ENCODE measurements around the gene TMEM86B. TPM values are rescaled to one million over a fixed set of nuclear protein-coding genes. Genes with fewer than 3 reads are reported as not detected.

The TMEM86B gene
- total RNA-seq, 1 experiment from 2014 or later = 9.5 TPM

DNA sequence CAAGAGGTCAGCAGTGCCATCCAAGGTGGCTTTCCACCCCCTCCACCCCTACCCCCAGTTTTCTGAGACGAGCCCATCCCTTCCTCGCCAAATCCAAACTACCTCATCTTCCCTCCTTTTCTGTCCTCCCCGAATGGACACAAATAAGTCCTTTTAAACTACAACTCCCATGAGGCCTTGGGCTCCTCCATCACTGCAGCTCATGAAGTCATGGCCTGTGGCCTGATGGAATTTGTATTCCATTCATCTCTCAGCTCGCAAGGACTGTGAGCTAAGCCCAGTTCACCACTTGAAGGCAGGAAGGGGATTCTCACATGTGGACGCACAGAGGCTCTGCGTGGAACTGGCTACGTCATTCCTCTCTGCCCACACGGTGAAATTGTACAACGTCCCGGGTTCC, 31.8 kb downstream of the TMEM86B start:
- Histone ChIP-seq H3K27ac (ENCODE audit: low read length) (no peak overlapping the region), H3K36me3 (ENCODE audit: insufficient read depth, low read length) (no peaks in the 10 kb centered on the region), H3K9me2 (replicated peaks; ENCODE audit: insufficient read depth, low read length) (no peaks in the 10 kb centered on the region), H3K9ac (ENCODE audit: low read length) (no peak overlapping the region), H3K4me3 (ENCODE audit: low read length) (no peak overlapping the region), H3K79me2 (ENCODE audit: low read length) (no peaks in the 10 kb centered on the region), H2AFZ (ENCODE audit: low read length) (no peak overlapping the region), H3K4me2 (ENCODE audit: low read depth, low read length, poor library complexity, severe bottlenecking) (no peak overlapping the region), H3K9me3 (ENCODE audit: low read length) (no peaks in the 10 kb centered on the region), H3K27me3 (ENCODE audit: low read length) (no peaks in the 10 kb centered on the region), H4K20me1 (ENCODE audit: insufficient read depth, low read depth, low read length) (no peaks in the 10 kb centered on the region), H3K4me1 (ENCODE audit: low read length) (no peaks in the 10 kb centered on the region)
- peak; percentile 71 for DNase-seq

DNA sequence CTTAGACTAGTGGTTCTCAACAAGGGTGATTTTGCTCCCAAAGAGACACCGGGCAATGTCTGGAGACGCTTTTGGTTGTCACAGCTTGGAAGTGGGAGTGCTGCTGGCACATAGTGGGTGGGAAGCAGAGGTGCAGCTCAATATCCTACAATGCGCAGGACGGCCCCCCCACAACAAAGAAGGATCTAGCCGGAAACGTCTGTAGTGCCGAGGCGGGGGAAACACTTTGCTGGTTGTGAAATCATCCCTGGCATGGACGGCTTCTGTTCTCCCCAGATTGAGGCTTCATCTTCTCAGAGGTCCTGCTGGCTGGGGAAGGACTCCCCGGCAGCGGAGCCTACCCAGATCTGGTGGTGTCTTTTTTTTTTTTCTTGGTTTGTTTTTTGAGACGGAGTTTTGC, 35.1 kb downstream of the TMEM86B start:
- H3K4me2 ChIP-seq (ENCODE audit: low read depth, low read length, poor library complexity, severe bottlenecking) = no peak overlapping the region
- no peak overlapping the region for H3K9ac ChIP-seq (ENCODE audit: low read length)
- H3K9me2 ChIP-seq (replicated peaks; ENCODE audit: insufficient read depth, low read length) = no peaks in the 10 kb centered on the region
- H4K20me1 ChIP-seq (ENCODE audit: insufficient read depth, low read depth, low read length) = no peaks in the 10 kb centered on the region
- H3K4me3 ChIP-seq (ENCODE audit: low read length) = no peak overlapping the region
- H3K4me1 ChIP-seq (ENCODE audit: low read length) = no peaks in the 10 kb centered on the region
- H3K36me3 ChIP-seq (ENCODE audit: insufficient read depth, low read length) = no peaks in the 10 kb centered on the region
- no peak overlapping the region for H2AFZ ChIP-seq (ENCODE audit: low read length)
- no peaks in the 10 kb centered on the region for H3K27me3 ChIP-seq (ENCODE audit: low read length)
- no peak for DNase-seq
- no peaks in the 10 kb centered on the region for H3K9me3 ChIP-seq (ENCODE audit: low read length)
- no peak overlapping the region for H3K27ac ChIP-seq (ENCODE audit: low read length)
- no peaks in the 10 kb centered on the region for H3K79me2 ChIP-seq (ENCODE audit: low read length)

- Histone ChIP-seq H3K27me3 (ENCODE audit: low read length) (no peaks in the 10 kb centered on the region), H3K4me1 (ENCODE audit: low read length) (no peaks in the 10 kb centered on the region), H3K9me3 (ENCODE audit: low read length) (no peaks in the 10 kb centered on the region), H3K36me3 (ENCODE audit: insufficient read depth, low read length) (no peaks in the 10 kb centered on the region), H4K20me1 (ENCODE audit: insufficient read depth, low read depth, low read length) (no peaks in the 10 kb centered on the region), H3K9me2 (replicated peaks; ENCODE audit: insufficient read depth, low read length) (no peaks in the 10 kb centered on the region), H3K27ac (ENCODE audit: low read length) (no peak overlapping the region), H3K4me3 (ENCODE audit: low read length) (no peak overlapping the region), H3K9ac (ENCODE audit: low read length) (no peak overlapping the region), H3K79me2 (ENCODE audit: low read length) (no peaks in the 10 kb centered on the region), H2AFZ (ENCODE audit: low read length) (no peak overlapping the region), H3K4me2 (ENCODE audit: low read depth, low read length, poor library complexity, severe bottlenecking) (no peak overlapping the region)
- no peak for DNase-seq
These were observed 39.1 kb downstream of the TMEM86B start for GRCh38 chr19:55189403-55189835.

DNA sequence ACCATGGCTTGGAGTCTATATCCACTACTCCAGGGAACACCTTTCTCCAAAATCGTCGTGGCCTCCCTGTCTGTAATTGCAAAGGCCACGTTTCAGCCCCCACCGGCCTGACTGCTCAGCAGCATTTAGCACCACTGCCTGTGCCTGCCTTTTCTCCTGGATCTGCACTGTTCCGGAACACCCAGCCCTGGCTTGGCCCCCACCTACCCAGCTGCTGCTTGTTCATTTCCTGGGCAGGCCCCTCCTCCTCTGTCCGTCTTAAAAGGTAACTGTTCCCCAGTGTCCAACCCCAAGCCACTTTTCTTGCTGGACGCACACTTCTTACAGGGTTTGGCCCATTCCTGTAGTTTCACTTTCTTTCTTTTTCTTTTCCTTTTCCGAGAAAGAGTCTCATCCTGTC, 39.9 kb downstream of the TMEM86B start:
- no peak overlapping the region for H3K4me2 ChIP-seq (ENCODE audit: low read depth, low read length, poor library complexity, severe bottlenecking)
- no peak overlapping the region for H3K4me3 ChIP-seq (ENCODE audit: low read length)
- H3K27ac ChIP-seq (ENCODE audit: low read length) = no peak overlapping the region
- no peaks in the 10 kb centered on the region for H3K4me1 ChIP-seq (ENCODE audit: low read length)
- no peak for DNase-seq
- no peak overlapping the region for H2AFZ ChIP-seq (ENCODE audit: low read length)
- H3K79me2 ChIP-seq (ENCODE audit: low read length) = no peaks in the 10 kb centered on the region
- no peak overlapping the region for H3K9ac ChIP-seq (ENCODE audit: low read length)
- no peaks in the 10 kb centered on the region for H3K27me3 ChIP-seq (ENCODE audit: low read length)
- no peaks in the 10 kb centered on the region for H3K36me3 ChIP-seq (ENCODE audit: insufficient read depth, low read length)
- H3K9me2 ChIP-seq (replicated peaks; ENCODE audit: insufficient read depth, low read length) = no peaks in the 10 kb centered on the region
- H3K9me3 ChIP-seq (ENCODE audit: low read length) = no peaks in the 10 kb centered on the region
- H4K20me1 ChIP-seq (ENCODE audit: insufficient read depth, low read depth, low read length) = no peaks in the 10 kb centered on the region

- Histone ChIP-seq H3K4me3 (ENCODE audit: low read length) (no peak overlapping the region), H3K9ac (ENCODE audit: low read length) (no peak overlapping the region), H3K9me3 (ENCODE audit: low read length) (no peaks in the 10 kb centered on the region), H3K4me1 (ENCODE audit: low read length) (no peaks in the 10 kb centered on the region), H4K20me1 (ENCODE audit: insufficient read depth, low read depth, low read length) (no peaks in the 10 kb centered on the region), H2AFZ (ENCODE audit: low read length) (no peak overlapping the region), H3K27me3 (ENCODE audit: low read length) (no peaks in the 10 kb centered on the region), H3K4me2 (ENCODE audit: low read depth, low read length, poor library complexity, severe bottlenecking) (no peak overlapping the region), H3K9me2 (replicated peaks; ENCODE audit: insufficient read depth, low read length) (no peaks in the 10 kb centered on the region), H3K27ac (ENCODE audit: low read length) (no peak overlapping the region), H3K79me2 (ENCODE audit: low read length) (no peaks in the 10 kb centered on the region), H3K36me3 (ENCODE audit: insufficient read depth, low read length) (no peaks in the 10 kb centered on the region)
- no peak for DNase-seq
These were observed 42.5 kb downstream of the TMEM86B start for GRCh38 chr19:55186080-55186479.

DNA sequence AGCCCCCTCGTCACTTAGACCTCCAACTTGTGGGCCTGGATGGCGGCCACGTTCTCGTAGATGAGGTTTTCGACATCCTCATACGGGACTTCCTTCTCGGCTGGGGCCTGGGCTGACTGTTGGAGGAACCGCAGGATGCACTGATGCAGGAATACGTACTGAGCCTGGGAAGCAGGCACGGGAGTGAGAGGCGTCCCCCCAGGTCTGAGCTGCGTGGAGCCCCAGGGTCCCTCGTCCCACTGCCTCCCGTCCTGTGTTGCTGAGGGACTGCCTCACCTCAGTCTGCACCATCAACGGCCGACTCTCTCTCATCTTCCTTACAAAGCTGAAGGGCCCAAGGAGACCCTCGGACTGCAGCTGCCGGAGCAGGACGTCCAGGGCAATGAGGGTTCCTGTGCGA, 46.8 kb downstream of the TMEM86B start:
- no peak overlapping the region for H3K4me3 ChIP-seq (ENCODE audit: low read length)
- H3K36me3 ChIP-seq (ENCODE audit: insufficient read depth, low read length) = no peaks in the 10 kb centered on the region
- no peak overlapping the region for H3K4me2 ChIP-seq (ENCODE audit: low read depth, low read length, poor library complexity, severe bottlenecking)
- no peaks in the 10 kb centered on the region for H3K27me3 ChIP-seq (ENCODE audit: low read length)
- no peaks in the 10 kb centered on the region for H3K79me2 ChIP-seq (ENCODE audit: low read length)
- no peaks in the 10 kb centered on the region for H3K9me2 ChIP-seq (replicated peaks; ENCODE audit: insufficient read depth, low read length)
- DNase-seq = no peak
- H3K9me3 ChIP-seq (ENCODE audit: low read length) = no peaks in the 10 kb centered on the region
- peaks cover 7% of the 10 kb centered on the region for H4K20me1 ChIP-seq (ENCODE audit: insufficient read depth, low read depth, low read length)
- no peak overlapping the region for H3K27ac ChIP-seq (ENCODE audit: low read length)
- peaks cover 16% of the 10 kb centered on the region for H3K4me1 ChIP-seq (ENCODE audit: low read length)
- H2AFZ ChIP-seq (ENCODE audit: low read length) = no peak overlapping the region
- H3K9ac ChIP-seq (ENCODE audit: low read length) = no peak overlapping the region

- peak within 1 kb of the TSS; percentile 64 for H3K4me3 ChIP-seq (ENCODE audit: low read length)
- no peaks in the 10 kb centered on the region for H3K36me3 ChIP-seq (ENCODE audit: insufficient read depth, low read length)
- H4K20me1 ChIP-seq (ENCODE audit: insufficient read depth, low read depth, low read length) = peaks cover 7% of the 10 kb centered on the region
- no peaks in the 10 kb centered on the region for H3K9me3 ChIP-seq (ENCODE audit: low read length)
- H3K4me2 ChIP-seq (ENCODE audit: low read depth, low read length, poor library complexity, severe bottlenecking) = peak within 1 kb of the TSS; percentile 75
- peak within 1 kb of the TSS; percentile 57; the same call in 1 of the 2 replicates for H2AFZ ChIP-seq (ENCODE audit: low read length)
- no peak within 1 kb of the TSS for H3K27ac ChIP-seq (ENCODE audit: low read length)
- H3K4me1 ChIP-seq (ENCODE audit: low read length) = peaks cover 16% of the 10 kb centered on the region
- H3K27me3 ChIP-seq (ENCODE audit: low read length) = no peaks in the 10 kb centered on the region
- H3K9me2 ChIP-seq (replicated peaks; ENCODE audit: insufficient read depth, low read length) = no peaks in the 10 kb centered on the region
- H3K9ac ChIP-seq (ENCODE audit: low read length) = 0 out of 2 replicates have a peak within 1 kb of the TSS, but pooled peaks have one; percentile 30
- peak; percentile 90 for DNase-seq
- H3K79me2 ChIP-seq (ENCODE audit: low read length) = no peaks in the 10 kb centered on the region
These were observed 48.7 kb downstream of the TMEM86B start, which contains the start of gene SYT5 for GRCh38 chr19:55179606-55180484. TSS of gene SYT5 (minus strand) at chr19:55180289. CDS start at chr19:55179041, 1,248 bp downstream.

DNA sequence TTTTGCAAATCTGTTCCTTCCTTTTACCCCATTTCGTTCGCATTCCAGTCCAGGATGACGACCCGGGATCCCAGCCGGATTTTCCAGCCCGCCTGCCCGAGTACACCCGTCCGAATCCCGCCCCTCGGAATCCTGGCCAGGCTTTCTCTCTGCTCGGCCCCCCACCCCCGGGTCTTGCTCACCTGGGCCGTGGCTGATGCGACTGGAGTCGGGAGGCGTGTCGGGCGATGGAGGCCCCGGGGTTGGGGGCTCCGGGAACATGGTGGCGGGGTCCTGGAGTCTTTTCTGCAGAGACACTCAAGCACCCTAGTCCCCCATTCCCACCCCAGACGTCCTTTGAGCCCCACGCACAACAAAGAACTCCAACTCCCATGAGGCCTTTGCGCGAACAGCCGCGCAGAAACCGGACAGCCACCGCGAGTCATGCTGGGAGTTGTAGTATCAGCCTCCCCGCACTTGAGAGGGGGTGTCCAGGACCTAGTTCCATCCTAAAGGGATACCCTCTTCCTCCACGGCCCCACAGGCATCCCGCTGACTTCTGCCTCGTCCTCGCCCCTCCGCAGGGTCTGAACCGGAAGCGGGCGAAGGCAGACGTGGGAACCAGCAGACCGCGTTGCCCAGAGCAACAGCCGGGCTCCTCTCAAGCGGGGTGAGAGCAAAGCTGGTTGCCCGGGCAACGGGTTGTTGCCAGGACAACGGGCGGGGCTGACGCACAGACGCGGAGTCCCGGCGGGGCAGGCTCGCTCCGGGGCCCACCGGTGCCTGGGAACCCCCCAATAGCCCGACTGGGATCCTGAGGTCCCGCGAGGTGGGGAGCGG, 49.6 kb downstream of the TMEM86B start:
- DNase-seq = peak; percentile 99
- Histone ChIP-seq H3K9ac (ENCODE audit: low read length) (0 out of 2 replicates have a peak overlapping the region, but pooled peaks have one; percentile 30), H3K4me3 (ENCODE audit: low read length) (peak overlapping the region; percentile 64)

More for the DNA sequence above, 49.6 kb downstream of the TMEM86B start:
- Histone ChIP-seq H3K27ac (ENCODE audit: low read length) (no peak overlapping the region), H3K36me3 (ENCODE audit: insufficient read depth, low read length) (no peaks in the 10 kb centered on the region), H2AFZ (ENCODE audit: low read length) (peak overlapping the region; percentile 57; the same call in 1 of the 2 replicates), H3K79me2 (ENCODE audit: low read length) (no peaks in the 10 kb centered on the region), H3K27me3 (ENCODE audit: low read length) (no peaks in the 10 kb centered on the region), H3K4me2 (ENCODE audit: low read depth, low read length, poor library complexity, severe bottlenecking) (peak overlapping the region; percentile 75), H4K20me1 (ENCODE audit: insufficient read depth, low read depth, low read length) (peaks cover 7% of the 10 kb centered on the region), H3K9me3 (ENCODE audit: low read length) (no peaks in the 10 kb centered on the region), H3K4me1 (ENCODE audit: low read length) (peaks cover 16% of the 10 kb centered on the region), H3K9me2 (replicated peaks; ENCODE audit: insufficient read depth, low read length) (no peaks in the 10 kb centered on the region)

All from Karpas-422 (cell line).